HepG2 (cell line): ENCODE measurements around the gene TMEM79. TPM values are rescaled to one million over a fixed set of nuclear protein-coding genes. Genes with fewer than 3 reads are reported as not detected.

Source experiments
- CC2D1A ChIP-seq: sonication (generic); formaldehyde crosslinking; IDR thresholded peaks from 2 replicates; pipeline ENCODE4 v1.8.1; 2023; ENCODE audit warnings: mild to moderate bottlenecking, missing genetic modification reagents
- CCDC6 ChIP-seq: sonication (generic); formaldehyde crosslinking; IDR thresholded peaks from 2 replicates; pipeline ENCODE4 v1.8.1; 2022; ENCODE audit warnings: mild to moderate bottlenecking, missing genetic modification reagents, moderate library complexity
- FOXJ3 ChIP-seq: sonication (generic); formaldehyde crosslinking; IDR thresholded peaks from 2 replicates; pipeline ENCODE4 v1.4.0; 2020; ENCODE audit warnings: missing genetic modification reagents, mild to moderate bottlenecking, borderline replicate concordance
- HOXA7 ChIP-seq: sonication (generic); formaldehyde crosslinking; IDR thresholded peaks from 2 replicates; pipeline ENCODE4 v1.8.1; 2022; ENCODE audit warnings: mild to moderate bottlenecking, missing genetic modification reagents, moderate library complexity
- MEF2D ChIP-seq: sonication (generic); formaldehyde crosslinking; IDR thresholded peaks from 2 replicates; pipeline ENCODE4 v1.5.1; 2020; ENCODE audit warnings: mild to moderate bottlenecking, missing genetic modification reagents
- NCOA5 ChIP-seq: sonication (generic); formaldehyde crosslinking; IDR thresholded peaks from 2 replicates; pipeline ENCODE4 v1.4.0; 2020; ENCODE audit warnings: missing genetic modification reagents
- NFE2 ChIP-seq: sonication (generic); formaldehyde crosslinking; IDR thresholded peaks from 2 replicates; pipeline ENCODE4 v1.4.0; 2020; ENCODE audit warnings: missing genetic modification reagents
- NFKB2 ChIP-seq: sonication (generic); formaldehyde crosslinking; IDR thresholded peaks from 2 replicates; pipeline ENCODE4 v1.4.0; 2020; ENCODE audit warnings: missing genetic modification reagents, borderline replicate concordance
- SCMH1 ChIP-seq: sonication (generic); formaldehyde crosslinking; IDR thresholded peaks from 2 replicates; pipeline ENCODE4 v1.9.0; 2021; ENCODE audit warnings: missing genetic modification reagents, mild to moderate bottlenecking, borderline replicate concordance
- U2AF1 ChIP-seq: fragments of 200-400 bp; formaldehyde crosslinking; optimal IDR thresholded peaks from 2 replicates; pipeline ENCODE3; 2017; ENCODE audit warnings: mild to moderate bottlenecking, low read depth, low read length
- ZNF335 ChIP-seq: sonication (generic); formaldehyde crosslinking; IDR thresholded peaks from 2 replicates; pipeline ENCODE4 v1.4.0; 2020; ENCODE audit warnings: missing genetic modification reagents
- ZSCAN20 ChIP-seq: sonication (generic); formaldehyde crosslinking; IDR thresholded peaks from 2 replicates; pipeline ENCODE4 v1.4.0; 2020; ENCODE audit warnings: missing genetic modification reagents, mild to moderate bottlenecking, borderline replicate concordance
- polyA plus RNA-seq, 8 experiments: library from polyadenylated mRNA; depleted of rRNA in 3 of 8; stranded (reverse) in 7 of 8; unstranded in 1 of 8; fragments of >200 nt; fragmentation: Illumina TruSeq in 4 of 8; extraction: Trizol in 4 of 8; gene quantifications; 2 replicates each; pipeline versions ENCODE4 v1.2.1 to v1.2.3, GENCODE V29; 2011 to 2016; ENCODE audit warnings: low read depth in 4 of 8, missing spikeins in 1 of 8, mixed read lengths in 1 of 8; ENCODE audit not compliant: insufficient read depth in 1 of 8
- total RNA-seq, 5 experiments: library from RNA; depleted of rRNA; stranded (reverse); fragments of >200 nt; fragmentation: Illumina TruSeq; extraction: Trizol; gene quantifications; 2 replicates each; pipeline ENCODE4 v1.2.3, GENCODE V29; 2016; ENCODE audit warnings: low read depth in 1 of 5
- TF ChIP-seq, protein P1 (sequence below): IDR thresholded peaks from 2 replicates; pipeline ENCODE4 v1.6.1; 2016; ENCODE audit warnings: low read depth, missing genetic modification reagents, missing compliant biosample characterization
- TF ChIP-seq, protein P2 (sequence below): sonication (generic); formaldehyde crosslinking; IDR thresholded peaks from 2 replicates; pipeline ENCODE4 v1.5.0; 2020; ENCODE audit warnings: missing genetic modification reagents
- TF ChIP-seq, protein P3 (sequence below): sonication (generic); formaldehyde crosslinking; conservative IDR thresholded peaks from 2 replicates; pipeline ENCODE4 v1.4.0; 2020; ENCODE audit warnings: missing genetic modification reagents
- TF ChIP-seq, protein P4 (sequence below): sonication (generic); formaldehyde crosslinking; IDR thresholded peaks from 2 replicates; pipeline ENCODE4 v1.4.0; 2020; ENCODE audit warnings: mild to moderate bottlenecking, missing genetic modification reagents
- TF ChIP-seq, protein P5 (sequence below): sonication (generic); formaldehyde crosslinking; IDR thresholded peaks from 2 replicates; pipeline ENCODE4 v1.9.0; 2021; ENCODE audit warnings: missing genetic modification reagents, mild to moderate bottlenecking, borderline replicate concordance

The TMEM79 gene
- total and polyA plus RNA-seq, 2 of the 13 experiments (the other 11 are each of a cell fraction or from before 2014, with no cell fraction given): 1.2 to 1.9 TPM

DNA sequence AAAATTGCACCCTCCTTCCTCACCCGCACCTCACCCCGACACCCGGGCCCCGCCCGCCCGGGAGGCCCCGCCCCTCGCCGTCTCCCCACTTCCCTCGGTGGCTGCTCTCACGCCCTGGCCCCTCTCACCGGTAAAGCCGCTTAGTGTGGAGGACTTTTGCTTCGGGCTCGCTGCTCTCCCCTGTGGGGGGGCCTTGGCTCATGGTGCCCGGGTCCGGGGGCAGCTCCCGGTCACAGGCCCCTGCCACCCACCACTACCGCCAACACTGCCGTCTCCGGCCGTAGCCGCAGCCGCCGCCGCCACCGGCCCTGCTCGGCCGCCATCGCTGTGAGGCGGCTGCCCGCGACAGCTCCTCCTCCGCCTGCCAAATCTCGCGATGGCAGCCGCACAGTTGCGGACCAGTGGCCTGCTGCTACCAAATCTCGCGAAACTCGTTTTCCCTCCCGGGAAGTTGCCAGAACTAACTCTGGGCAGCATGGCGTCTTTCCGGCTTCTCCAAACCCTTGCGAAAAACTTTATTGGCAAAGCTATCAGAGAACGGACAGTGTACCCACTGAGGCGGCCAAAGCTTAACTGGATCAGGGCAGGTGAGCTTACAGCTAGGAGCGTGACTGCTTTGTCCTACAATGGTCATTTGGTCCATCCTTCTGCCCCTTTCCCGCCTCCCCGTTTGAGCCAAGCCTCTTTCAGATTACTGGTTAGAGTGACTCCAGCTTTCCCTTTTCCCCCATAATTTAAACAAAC lies 1.5 kb upstream of the TMEM79 start, which contains the start of gene SMG5 (continued):
- TF ChIP-seq, protein P1, sequence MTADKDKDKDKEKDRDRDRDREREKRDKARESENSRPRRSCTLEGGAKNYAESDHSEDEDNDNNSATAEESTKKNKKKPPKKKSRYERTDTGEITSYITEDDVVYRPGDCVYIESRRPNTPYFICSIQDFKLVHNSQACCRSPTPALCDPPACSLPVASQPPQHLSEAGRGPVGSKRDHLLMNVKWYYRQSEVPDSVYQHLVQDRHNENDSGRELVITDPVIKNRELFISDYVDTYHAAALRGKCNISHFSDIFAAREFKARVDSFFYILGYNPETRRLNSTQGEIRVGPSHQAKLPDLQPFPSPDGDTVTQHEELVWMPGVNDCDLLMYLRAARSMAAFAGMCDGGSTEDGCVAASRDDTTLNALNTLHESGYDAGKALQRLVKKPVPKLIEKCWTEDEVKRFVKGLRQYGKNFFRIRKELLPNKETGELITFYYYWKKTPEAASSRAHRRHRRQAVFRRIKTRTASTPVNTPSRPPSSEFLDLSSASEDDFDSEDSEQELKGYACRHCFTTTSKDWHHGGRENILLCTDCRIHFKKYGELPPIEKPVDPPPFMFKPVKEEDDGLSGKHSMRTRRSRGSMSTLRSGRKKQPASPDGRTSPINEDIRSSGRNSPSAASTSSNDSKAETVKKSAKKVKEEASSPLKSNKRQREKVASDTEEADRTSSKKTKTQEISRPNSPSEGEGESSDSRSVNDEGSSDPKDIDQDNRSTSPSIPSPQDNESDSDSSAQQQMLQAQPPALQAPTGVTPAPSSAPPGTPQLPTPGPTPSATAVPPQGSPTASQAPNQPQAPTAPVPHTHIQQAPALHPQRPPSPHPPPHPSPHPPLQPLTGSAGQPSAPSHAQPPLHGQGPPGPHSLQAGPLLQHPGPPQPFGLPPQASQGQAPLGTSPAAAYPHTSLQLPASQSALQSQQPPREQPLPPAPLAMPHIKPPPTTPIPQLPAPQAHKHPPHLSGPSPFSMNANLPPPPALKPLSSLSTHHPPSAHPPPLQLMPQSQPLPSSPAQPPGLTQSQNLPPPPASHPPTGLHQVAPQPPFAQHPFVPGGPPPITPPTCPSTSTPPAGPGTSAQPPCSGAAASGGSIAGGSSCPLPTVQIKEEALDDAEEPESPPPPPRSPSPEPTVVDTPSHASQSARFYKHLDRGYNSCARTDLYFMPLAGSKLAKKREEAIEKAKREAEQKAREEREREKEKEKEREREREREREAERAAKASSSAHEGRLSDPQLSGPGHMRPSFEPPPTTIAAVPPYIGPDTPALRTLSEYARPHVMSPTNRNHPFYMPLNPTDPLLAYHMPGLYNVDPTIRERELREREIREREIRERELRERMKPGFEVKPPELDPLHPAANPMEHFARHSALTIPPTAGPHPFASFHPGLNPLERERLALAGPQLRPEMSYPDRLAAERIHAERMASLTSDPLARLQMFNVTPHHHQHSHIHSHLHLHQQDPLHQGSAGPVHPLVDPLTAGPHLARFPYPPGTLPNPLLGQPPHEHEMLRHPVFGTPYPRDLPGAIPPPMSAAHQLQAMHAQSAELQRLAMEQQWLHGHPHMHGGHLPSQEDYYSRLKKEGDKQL (CRISPR knock-in tag): no peak
- peak; percentile 70; the same call in 1 of the 2 replicates for TF ChIP-seq CCDC6 (CRISPR knock-in tag)
- no peak for TF ChIP-seq ZNF335 (CRISPR knock-in tag)
- TF ChIP-seq NCOA5 (CRISPR knock-in tag): no peak
- TF ChIP-seq U2AF1: no peak
- TF ChIP-seq, protein P2, sequence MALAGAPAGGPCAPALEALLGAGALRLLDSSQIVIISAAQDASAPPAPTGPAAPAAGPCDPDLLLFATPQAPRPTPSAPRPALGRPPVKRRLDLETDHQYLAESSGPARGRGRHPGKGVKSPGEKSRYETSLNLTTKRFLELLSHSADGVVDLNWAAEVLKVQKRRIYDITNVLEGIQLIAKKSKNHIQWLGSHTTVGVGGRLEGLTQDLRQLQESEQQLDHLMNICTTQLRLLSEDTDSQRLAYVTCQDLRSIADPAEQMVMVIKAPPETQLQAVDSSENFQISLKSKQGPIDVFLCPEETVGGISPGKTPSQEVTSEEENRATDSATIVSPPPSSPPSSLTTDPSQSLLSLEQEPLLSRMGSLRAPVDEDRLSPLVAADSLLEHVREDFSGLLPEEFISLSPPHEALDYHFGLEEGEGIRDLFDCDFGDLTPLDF: peak; percentile 41
- no peak for TF ChIP-seq HOXA7 (CRISPR knock-in tag)
- TF ChIP-seq MEF2D (CRISPR knock-in tag): peak; percentile 71; the same call in 1 of the 2 replicates
- TF ChIP-seq NFE2 (CRISPR knock-in tag): no peak
- TF ChIP-seq, protein P3, sequence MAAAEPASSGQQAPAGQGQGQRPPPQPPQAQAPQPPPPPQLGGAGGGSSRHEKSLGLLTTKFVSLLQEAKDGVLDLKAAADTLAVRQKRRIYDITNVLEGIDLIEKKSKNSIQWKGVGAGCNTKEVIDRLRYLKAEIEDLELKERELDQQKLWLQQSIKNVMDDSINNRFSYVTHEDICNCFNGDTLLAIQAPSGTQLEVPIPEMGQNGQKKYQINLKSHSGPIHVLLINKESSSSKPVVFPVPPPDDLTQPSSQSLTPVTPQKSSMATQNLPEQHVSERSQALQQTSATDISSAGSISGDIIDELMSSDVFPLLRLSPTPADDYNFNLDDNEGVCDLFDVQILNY: peak; percentile 67
- no peak; the same call in 1 of the 2 replicates for TF ChIP-seq NFKB2
- TF ChIP-seq, protein P4, sequence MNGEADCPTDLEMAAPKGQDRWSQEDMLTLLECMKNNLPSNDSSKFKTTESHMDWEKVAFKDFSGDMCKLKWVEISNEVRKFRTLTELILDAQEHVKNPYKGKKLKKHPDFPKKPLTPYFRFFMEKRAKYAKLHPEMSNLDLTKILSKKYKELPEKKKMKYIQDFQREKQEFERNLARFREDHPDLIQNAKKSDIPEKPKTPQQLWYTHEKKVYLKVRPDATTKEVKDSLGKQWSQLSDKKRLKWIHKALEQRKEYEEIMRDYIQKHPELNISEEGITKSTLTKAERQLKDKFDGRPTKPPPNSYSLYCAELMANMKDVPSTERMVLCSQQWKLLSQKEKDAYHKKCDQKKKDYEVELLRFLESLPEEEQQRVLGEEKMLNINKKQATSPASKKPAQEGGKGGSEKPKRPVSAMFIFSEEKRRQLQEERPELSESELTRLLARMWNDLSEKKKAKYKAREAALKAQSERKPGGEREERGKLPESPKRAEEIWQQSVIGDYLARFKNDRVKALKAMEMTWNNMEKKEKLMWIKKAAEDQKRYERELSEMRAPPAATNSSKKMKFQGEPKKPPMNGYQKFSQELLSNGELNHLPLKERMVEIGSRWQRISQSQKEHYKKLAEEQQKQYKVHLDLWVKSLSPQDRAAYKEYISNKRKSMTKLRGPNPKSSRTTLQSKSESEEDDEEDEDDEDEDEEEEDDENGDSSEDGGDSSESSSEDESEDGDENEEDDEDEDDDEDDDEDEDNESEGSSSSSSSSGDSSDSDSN (CRISPR knock-in tag): peak; percentile 66
- TF ChIP-seq ZSCAN20 (CRISPR knock-in tag): 0 out of 2 replicates have a peak, but pooled peaks have one; percentile 1
- TF ChIP-seq, protein P5, sequence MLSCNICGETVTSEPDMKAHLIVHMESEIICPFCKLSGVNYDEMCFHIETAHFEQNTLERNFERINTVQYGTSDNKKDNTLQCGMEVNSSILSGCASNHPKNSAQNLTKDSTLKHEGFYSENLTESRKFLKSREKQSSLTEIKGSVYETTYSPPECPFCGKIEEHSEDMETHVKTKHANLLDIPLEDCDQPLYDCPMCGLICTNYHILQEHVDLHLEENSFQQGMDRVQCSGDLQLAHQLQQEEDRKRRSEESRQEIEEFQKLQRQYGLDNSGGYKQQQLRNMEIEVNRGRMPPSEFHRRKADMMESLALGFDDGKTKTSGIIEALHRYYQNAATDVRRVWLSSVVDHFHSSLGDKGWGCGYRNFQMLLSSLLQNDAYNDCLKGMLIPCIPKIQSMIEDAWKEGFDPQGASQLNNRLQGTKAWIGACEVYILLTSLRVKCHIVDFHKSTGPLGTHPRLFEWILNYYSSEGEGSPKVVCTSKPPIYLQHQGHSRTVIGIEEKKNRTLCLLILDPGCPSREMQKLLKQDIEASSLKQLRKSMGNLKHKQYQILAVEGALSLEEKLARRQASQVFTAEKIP (CRISPR knock-in tag): no peak
- TF ChIP-seq FOXJ3 (CRISPR knock-in tag): peak; percentile 58; the same call in 1 of the 2 replicates
- TF ChIP-seq SCMH1: no peak
- no peak; the same call in 1 of the 2 replicates for TF ChIP-seq CC2D1A (CRISPR knock-in tag)
